NCI-H128 (cell line): Measurements from ENCODE around the gene ZNF846.
A peak's percentile ranks its signal among the peaks of the same experiment; 100 is the strongest.
"Not testable (repeated sequence)": the region's sequence is repeated elsewhere in the genome, so short reads cannot be mapped to it uniquely, and the experiment has no call there.

ENCODE experiments used
- DNase-seq: peaks from one replicate; lab custom pipeline; 2025; ENCODE audit not compliant: unreplicated experiment; lab: John Stamatoyannopoulos, UW

ZNF846 gene

GRCh38 chr19:9768175-9769112, at the start of gene ZNF846:
Gene ZNF846, minus strand, starts transcription at chr19:9768738. Its CDS starts 3,788 bp downstream, at chr19:9764950.
- peak; percentile 90 for DNase-seq

DNA sequence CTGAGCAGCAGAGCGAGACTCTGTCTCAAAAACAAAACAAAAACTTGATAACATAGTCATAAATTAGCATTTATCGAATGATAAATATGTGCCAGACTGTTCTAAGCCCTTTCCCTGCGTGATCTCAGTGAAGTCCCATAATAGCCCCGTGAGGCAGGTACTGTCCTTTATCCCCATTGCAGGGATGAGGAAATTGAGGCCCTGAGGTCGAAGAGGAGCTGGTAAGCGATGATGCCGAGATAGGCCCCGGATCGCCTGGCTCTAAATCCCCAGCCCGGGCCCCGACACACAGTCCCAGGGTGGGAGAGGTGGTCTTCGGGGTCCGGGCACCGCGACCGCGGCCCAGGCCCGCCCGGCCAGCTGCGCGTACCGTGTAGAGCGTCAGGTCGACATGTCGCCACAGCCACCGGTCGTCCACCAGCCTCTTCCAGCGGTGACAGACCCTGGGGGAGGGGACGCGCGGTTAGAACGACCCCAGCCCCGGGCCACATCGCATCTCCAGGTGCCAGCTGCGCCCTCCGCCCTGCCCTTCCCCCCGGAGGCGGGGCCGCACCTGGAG, 49.7 kb upstream of the ZNF846 start:
- no peak for DNase-seq

DNA sequence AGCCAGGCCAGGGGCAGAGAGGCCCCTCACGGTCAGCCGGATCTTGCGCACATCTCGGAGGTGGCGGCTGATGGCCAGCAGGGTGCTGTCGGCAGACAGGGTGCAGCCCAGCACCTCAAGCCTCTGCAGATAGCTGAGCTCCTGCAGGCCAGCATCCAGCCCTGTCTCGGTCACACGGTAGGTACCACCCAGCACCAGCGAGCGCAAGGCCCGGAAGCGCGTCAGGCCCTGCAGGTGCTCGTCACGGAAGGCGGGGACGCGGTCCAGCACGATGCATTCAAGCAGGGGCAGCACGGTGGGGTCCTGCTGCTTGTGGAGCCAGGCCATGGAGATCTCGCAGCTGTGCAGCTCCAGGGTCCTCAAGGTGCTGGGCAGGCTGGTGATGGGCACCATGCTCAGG, 42.6 kb upstream of the ZNF846 start:
- no peak for DNase-seq

DNA sequence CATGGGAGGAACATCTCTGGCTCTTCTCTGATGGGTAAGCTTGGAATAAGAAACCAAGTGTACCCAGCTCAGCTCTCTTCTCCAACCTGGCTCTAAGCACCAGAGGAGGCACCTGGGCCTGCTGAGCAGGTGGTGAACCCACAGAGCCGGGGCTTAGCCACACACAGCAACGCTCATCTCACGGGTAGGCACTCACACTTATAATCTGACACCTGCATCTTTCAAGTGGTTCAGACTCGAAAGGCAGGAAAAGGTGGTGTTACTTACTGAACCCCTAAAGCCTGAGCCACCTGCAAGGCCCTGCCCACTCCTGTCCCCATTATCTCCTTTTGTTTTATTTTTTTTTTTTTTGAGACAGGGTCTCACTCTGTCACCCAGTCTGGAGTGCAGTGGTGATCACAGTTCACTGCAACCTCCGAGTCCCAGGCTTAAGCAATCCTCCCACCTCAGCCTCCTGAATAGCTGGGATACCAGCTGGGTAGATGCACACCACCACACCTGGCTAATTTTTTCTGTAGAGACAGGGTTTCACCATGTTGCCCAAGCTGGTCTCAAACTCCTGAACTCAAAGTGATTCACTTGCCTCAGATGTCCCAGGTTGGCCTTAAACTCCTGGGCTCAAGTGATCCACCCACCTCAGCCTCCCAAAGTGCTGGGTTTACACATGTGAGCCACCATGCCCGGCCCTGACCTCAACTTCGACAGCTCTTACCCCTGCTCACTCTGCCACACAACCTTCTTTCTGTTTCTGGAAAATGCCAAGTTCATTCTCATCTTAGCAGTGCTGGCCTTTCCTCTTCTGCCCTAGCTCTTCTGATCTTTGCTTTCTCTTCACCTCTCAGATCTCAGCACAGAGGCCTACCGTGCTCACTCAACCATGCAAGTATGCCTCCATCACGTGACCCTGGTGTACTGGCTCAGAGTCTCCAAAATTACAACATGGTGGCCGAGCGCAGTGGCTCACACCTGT, 40.6 kb upstream of the ZNF846 start:
- DNase-seq: no peak

DNA sequence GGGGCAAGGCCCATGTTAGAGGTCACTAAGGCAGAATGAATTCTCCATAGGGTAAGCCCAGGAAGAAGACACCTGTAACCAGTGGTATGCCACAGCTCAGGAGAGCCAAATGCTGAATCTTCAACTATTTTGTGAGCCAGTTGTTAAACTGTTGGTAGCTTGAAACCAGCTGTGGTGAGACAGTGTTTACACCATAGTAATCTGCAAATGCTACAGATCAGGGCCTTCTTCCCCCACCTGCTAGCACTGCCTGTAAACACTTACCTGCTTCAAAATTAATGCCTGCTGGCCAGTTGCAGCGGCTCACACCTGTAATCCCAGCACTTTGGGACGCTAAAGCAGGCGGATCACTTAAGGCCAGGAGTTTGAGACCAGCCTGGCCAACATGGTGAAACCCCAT, 38.3 kb upstream of the ZNF846 start:
- DNase-seq: no peak

GRCh38 chr19:9801976-9802375, 33.4 kb upstream of the ZNF846 start:
- DNase-seq: no peak

DNA sequence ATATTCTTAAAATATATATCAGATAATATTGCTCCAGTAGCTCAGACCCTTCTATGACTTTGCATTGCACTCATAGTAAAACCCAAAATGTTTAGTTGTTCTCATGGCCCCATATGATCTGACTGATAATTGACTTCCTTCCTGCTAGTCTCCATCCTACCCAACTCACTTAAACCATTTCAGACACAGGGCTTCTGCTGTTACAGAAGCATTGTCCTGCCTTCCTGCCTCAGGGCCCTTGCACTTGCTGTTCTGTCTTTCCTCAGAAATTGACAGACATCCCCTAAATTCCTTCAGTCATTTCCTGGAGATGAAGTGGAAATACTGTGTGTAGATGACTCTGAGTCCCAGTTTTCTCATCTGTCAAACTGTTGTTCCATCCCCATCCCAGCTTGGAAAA, 30.6 kb upstream of the ZNF846 start:
- DNase-seq: no peak

- DNase-seq: no peak
Observed at GRCh38 chr19:9797871-9798270, 29.3 kb upstream of the ZNF846 start.

DNA sequence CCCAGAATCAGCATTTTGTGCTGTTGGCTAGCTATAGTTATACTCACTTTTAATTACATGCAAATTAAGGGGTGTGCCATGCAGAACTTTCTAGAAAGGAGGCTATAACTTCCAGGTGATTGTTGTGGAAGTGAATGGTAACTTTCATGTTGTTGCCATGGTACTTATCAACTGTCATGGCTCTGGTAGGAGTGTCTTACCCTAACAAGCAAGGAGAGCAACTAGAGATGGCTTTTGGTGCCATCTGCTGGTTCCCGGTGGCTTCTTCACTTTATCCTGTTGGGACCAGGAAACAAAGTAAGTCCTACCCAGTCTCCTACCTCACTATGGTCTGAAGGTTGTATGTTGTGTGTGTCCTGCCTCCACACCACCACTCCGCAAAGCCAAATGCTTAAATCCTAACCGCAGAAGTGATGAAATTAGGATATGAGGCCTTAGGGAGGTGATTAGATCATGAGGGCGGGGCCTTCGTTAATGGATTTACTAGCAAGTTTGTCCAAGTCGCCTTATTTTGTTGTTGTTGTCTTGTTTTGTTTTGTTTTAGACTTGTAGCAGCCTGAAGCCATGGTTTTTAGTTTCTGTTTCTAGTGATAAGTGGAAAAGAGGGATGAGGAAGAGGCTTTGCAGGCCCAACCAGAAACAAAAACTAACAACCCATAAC, 27.7 kb upstream of the ZNF846 start:
- DNase-seq: peak; percentile 53

DNA sequence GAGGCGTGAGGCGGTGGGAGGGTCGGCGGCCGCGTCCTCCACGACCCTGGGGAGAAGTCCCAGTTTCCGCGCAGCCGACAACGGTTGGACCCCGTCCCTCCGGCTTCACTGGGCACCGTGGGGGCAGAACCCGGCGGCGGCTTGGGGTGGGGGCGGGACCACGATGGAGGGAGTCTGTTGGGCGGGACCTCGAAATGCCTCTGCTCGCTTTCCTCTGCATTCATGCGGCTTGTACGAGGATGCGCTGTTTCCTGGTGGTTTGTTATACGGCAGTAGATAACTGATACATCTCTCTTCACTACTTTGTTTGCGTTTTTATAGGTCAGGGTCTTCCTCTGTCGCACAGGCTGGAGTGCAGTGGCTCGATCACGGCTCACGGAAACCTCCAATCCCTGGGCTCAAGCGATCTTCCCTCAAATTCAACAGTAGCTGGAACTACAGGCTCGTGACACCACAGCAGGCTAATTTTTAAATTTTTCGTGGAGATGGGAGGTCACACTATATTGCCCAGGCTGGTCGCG, 24.6 kb upstream of the ZNF846 start:
- no peak for DNase-seq

DNA sequence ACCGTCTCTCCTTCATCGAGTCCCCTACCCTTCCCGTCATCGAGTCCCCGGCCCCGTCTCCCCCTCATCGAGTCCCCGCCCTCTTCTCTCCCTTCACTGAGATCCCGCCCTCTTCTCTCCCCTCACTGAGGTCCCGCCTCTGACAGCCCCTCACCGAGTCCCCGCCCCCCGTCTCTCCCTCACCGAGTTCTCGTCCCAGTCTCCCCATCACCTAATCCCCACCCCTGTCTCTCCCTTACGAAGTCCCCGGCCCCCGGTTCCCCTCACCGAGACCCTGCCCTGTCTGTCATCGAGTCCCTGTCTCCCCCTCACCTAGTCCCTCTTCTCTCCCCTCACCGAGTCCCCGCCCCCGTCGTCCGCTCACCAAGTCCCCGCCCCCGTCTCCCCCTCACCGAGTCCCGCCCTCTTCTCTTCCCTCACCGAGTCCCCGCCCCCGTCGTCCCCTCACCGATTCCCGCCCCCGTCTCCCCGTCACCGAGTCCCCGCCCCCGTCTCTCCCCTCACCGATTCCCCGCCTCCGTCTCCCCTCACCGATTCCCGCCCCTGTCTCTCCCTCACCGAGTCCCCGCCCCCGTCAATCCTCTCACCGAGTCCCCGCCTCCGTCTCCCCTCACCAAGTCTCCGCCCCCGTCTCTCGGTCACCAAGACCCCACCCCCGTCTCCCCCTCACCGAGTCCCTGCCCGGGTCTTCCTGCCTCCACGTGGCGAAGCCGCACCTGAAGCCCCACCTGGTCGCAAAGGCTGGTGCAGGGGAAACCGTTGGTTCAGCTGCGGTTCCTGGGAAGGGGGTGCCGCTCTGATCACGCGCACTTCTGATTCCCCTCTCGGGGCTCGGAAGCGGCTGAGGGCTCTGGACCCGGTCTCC, 23.9 kb upstream of the ZNF846 start:
- peak; percentile 70 for DNase-seq

DNA sequence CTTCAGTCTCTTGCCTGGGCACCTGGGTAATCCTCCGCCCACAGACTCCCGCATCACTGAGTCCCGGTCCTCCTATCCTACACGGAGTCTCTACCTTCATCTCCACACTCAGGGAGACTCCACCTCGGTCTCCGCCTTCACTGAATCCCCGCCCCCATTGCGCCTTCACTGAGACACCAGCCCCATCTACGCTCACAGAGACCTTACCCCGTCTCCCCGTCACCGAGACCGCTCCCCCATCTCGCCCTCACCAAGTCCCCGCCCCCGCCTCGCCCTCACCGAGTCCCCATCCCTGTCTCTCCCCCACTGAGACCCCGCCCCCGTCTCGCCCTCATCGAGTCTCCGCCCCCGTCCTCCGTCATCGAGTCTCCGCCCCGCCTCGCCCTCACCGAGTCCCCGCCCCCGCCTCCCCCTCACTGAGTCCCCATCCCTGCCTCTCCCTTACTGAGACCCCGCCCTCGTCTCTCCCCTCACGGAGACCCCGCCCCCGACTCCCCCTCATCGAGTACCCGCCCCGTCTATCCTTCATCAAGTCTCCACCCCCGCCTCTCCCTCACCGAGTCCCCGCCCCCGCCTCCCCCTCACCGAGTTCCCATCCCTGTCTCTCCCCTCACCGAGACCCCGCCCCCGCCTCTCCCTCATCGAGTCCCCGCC, 23.1 kb upstream of the ZNF846 start:
- DNase-seq: peak; percentile 69

- DNase-seq: not testable (repeated sequence)
Observed at GRCh38 chr19:9791073-9791367, 22.5 kb upstream of the ZNF846 start.

- DNase-seq: not testable (repeated sequence)
Observed at GRCh38 chr19:9789579-9789978, 21.0 kb upstream of the ZNF846 start.

DNA sequence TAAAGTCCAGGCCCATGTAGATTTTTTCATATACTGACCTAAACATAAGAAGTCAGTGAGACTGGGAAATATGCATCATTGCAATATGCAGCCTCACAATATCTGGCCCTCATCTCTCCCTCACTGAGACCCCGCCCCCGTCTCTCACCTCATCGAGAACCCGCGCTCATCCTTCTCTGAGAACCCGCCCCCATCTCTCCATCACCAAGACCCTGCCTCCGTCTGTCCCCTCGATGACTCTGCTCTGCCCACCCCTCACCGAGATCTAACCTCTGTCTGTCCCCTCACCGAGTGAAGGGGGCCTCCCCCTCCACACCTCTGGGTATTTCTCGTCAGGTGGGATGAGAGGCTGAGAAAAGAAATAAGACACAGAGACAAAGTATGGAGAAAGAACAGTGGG, 20.5 kb upstream of the ZNF846 start:
- DNase-seq: no peak

GRCh38 chr19:9788604-9789003, 20.1 kb upstream of the ZNF846 start:
- not testable (repeated sequence) for DNase-seq

DNA sequence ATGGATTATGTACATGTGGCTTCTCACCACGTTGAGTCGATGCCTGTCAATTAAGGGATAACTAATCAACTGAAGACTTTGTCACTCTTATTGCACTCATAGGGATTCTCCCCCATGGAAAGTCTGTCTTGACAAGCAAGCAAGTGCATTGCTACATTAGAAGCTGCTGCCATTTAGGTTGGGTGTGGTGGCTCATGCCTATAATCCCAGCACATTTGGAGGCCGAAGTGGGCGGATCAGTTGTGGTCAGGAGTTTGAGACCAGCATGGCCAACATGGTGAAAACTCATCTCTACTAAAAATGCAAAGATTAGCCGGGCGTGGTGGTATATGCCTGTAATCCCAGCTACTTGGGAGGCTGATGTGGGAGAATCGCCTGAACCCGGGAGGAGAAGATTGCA, 18.3 kb upstream of the ZNF846 start:
- no peak for DNase-seq

- DNase-seq: no peak
Observed at GRCh38 chr19:9786342-9786741, 17.8 kb upstream of the ZNF846 start.
